HT-29 (cell line): ENCODE results near the gene TMEM267. TPM values are rescaled to one million over a fixed set of nuclear protein-coding genes. Genes with fewer than 3 reads are reported as not detected.
"Not testable (repeated sequence)": the region's sequence is repeated elsewhere in the genome, so short reads cannot be mapped to it uniquely, and the experiment has no call there.

Experiments used
- DNase-seq: peaks from one replicate; pipeline ENCODE4 v3.0.0-alpha.2; 2015; ENCODE audit warnings: low spot score
- total RNA-seq: library from RNA; depleted of rRNA; stranded (reverse); fragments of >200 nt; shearing (Covaris generic); gene quantifications from 2 replicates; pipeline ENCODE4 v1.2.3, GENCODE V29; 2014; rRNA removed

Gene TMEM267, protein sequence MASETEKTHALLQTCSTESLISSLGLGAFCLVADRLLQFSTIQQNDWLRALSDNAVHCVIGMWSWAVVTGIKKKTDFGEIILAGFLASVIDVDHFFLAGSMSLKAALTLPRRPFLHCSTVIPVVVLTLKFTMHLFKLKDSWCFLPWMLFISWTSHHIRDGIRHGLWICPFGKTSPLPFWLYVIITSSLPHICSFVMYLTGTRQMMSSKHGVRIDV
- 9.0 and 14.9 TPM in 2 replicates for total RNA-seq

DNA sequence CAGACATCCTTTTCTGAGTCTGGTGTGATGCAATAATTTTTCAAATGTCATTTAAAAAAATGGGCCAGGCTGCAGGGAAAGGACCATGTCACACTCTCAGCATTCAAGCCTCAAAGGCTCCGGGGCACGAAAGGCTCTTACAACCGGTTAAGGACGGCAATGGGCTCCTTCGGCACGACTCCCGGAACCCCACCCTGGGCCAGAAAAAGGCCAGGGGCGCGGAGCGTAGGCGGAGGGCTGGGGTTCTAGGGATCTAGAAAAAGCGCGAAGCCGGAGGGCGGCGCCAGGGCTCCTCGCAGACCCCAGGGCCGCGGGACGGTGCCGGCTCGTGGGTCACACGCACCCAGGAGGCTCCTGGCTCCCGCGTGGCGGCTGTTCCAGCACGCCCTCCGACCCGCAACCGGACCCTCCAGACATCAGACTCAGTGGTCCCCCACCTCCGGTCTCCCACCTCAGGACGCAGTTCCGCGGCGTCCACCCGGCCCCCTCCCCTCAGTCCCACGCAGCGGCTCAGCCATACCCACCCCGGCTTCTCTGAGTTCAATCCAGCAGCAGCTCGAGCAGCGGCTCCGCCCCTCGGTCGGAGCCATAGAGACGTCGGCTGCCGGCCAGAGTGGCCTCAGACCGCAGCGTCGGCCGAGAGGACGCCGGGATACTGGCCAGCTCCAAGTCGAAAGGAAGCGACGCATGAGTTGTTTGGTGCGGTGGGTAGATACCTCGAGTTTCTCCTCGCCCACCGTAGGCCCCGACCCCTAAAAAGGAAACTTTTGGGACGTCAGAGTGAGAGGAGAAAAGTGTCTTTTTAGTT lies at the start of gene TMEM267:
Gene TMEM267, minus strand, starts transcription at position 568 of the 808 bp plus-strand sequence. CDS start 29,896 bp downstream, outside the sequence.
- DNase-seq: peak; percentile 98

DNA sequence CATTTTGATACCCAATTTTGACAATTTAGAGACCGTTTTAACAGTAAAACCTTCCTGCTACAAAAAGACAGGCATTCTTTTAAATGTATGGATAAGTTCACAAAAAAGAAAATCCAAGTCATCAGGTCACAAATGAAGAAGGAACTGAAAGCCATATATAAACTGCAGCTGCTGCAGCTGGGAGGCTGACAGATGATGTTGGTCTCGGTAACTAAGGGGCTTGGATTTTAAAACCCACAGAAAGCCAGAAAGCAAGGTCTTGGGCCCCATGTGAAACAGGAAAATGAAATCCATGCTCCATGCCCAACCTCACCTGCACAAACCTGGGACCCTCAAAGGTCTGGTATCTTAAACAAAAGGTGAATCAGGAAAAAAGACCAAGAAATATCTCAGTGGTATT lies 47.0 kb upstream of the TMEM267 start:
- no peak for DNase-seq

DNA sequence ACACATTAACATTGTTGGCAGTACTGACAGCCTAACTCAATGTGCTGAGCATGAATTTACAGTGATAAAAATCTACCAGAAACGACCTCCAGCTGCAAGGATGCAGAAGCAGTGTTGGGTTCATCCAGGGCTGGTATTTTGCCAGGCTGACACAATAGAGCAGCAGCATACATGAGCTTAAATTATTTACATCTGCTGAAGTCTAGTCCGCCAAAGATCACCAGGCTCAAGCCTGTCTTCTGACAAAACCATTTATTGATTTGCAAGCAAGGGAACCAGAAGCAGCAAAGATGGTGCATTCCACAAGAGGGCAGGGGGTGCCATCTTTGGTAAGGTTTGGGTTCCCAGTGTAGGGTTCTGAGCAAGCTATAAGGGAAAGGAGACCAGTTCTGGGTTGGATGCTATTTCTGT lies 40.0 kb upstream of the TMEM267 start:
- no peak for DNase-seq

DNA sequence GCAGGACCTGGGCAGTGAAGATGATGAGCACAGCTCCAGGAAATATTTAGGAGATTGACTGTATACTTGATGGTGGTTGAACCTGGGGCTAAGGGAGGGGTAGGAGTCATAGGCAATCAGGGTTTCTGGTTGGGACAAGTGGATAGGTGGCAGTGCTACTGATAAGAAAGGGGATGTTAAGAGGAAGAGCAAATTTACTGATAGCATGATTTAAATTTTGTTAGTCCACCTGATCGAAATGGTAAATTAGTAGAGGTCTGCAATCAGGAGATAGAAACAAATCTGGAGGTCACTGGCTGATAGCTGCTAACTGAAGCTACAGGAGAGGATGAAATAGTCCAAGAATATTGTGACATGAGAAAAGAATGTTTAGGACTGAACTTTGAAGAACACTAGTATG lies 37.0 kb upstream of the TMEM267 start:
- DNase-seq: no peak

DNA sequence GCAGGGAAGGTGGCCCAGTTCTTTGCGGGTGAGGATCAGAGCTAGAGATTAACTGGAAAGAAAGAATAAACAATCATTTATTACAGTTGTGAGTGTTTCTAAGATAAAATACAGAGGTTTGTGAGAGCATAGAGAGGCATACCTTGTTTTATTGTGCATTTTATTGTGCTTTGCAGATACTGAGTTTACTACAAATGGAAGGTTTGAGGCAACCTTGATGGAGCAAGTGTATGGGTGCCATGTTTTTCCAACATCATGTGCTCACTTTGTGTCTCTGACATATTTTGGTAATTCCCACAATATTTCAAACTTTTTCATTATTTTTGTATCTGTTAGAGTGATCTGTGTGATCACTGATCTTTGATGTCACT lies 32.0 kb upstream of the TMEM267 start:
- no peak for DNase-seq

DNA sequence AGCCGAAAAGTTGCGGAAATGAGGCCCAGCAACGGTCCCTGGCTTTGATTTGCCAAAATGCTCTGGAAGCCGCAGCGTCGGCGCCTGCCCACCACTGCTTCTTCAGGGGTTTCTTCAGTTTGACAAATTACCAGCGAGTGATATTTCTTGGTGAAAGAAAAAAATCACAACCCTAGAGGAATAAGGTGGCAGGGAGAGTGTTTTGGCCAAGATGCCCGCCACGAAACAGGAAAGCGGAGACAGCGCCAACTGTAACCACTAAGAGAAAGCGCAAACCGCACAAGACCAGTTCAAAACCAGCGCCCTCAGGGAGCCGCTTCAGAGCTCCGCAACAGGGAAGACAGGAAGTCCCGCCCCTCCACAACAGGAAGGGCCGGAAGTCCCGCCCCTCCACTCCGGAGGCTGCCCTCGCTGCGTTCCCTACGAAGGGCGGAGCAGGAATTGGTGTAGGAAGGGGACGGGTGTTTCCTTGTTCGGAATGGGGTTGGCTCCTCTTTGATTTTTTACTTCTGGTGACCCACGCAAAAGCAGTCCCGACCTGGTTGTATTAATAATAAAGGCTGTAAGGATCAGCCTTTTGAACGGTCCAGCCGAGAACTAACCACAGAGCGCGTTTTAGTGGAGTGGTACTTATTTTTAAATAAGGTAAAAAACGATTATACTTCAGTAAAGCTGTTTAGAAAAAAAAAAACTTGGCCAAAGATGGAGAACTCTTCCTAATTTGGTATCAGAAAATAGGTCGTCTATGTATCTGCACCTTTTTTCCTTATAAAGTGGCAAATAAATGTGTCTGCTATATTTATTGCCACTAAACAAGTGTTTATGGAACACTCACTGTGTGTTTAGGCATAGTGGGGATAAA lies 31.4 kb upstream of the TMEM267 start, which contains the start of gene C5orf34:
Gene C5orf34, minus strand, starts transcription at position 333 of the 862 bp plus-strand sequence. CDS start 5,809 bp downstream, outside the sequence.
- peak; percentile 99 for DNase-seq

DNA sequence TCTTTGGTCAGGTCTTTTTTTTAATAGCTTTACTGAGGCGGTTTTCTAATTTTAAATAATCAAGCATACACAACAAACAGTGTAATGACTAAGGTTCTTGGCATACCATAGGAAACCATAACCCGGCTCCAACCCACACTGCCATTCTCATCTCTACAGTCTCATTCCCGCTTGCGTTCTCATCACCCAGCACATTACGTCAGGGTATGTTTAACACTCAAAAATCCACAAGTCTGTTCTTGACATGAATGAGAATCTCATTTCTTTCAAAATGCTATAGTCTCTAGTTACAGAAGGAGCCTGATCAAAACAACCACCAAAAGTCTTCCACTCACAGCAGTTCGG lies 30.8 kb upstream of the TMEM267 start:
- DNase-seq: no peak

DNA sequence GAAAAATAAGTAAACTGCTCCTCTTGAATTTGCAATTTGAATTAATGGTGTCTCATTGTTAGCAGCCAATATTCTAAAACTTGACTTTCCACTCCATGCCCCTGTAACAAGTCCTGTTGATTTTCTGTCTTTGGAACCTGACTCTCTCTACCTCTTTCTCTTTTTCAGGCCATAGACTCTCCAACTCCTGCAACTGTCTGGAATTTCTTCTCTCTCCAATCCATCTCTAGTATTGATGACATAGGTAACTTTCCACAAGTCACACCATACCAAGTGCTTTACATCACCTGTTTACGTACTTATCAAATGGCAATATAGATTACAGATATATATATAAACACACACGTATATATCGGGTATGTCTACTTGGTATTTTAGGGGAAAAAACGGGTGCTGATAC lies 30.4 kb upstream of the TMEM267 start:
- no peak for DNase-seq

DNA sequence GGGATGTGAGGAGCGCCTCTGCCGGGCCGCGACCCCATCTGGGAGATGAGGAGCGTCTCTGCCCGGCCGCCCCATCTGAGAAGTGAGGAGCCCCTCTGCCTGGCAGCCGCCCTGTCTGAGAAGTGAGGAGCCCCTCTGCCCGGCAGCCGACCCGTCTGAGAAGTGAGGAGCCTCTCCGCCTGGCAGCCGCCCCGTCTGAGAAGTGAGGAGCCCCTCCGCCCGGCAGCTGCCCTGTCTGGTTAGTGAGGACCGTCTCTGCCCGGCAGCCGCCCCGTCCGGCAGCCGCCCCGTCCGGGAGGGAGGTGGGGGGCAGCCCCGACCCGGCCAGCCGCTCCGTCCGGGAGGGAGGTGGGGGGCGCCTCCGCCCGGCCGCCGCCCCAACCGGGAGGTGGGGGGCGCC lies 27.4 kb upstream of the TMEM267 start:
- DNase-seq: not testable (repeated sequence)

DNA sequence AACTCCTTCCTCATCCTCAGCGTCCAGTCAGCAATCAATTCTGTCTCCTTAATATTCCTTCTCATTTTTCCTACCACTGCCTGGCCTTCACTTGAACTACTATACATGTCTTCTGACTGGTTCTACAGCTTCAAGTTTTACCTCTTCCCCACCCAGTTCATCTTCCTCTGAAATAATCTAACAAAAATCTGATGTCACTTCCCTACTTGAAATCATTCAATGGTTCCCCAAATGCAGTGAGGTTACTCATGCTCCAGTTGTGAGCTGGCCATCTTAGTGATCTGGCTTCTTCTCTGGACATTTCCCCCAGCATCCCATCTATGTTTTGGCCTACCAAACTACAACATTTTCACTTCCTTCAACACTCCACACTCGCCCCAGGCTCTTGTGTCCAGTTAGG lies 14.9 kb upstream of the TMEM267 start:
- no peak for DNase-seq

DNA sequence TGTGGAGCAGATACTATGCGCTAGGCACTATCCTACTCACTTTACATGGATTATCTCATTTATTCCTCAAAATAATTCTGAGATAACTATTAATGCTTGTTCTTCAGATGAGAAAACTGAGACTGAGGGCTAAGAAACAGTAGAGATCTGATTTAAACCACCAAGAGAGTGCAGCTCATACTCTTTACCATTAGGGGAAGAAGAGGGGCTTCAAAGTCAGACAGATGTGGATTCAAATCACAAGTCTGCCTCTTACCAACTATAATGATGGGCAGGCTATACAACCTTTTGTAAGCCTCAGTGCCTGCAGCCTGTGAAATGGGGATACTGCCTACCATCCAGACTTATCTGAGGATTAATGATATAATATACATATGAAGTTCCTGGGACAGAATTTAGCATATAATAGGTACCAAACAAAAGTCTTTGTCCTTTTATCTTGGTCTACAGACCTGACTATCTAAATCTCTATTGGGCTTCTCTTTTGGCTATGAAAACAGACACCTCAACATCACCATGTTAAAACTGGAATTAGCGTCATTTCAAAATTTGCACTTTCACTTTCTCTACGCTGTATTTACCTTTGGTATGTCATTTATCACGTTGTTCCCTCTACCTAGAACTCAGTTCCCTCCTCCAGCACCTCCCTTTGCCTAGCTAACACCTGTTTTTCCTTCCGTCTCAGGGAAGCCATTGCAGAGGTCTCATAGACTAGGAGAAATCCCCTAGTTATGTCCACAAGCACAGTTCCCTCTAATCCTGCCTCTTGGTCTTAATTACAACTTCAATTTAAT lies 13.8 kb upstream of the TMEM267 start:
- DNase-seq: peak; percentile 29

DNA sequence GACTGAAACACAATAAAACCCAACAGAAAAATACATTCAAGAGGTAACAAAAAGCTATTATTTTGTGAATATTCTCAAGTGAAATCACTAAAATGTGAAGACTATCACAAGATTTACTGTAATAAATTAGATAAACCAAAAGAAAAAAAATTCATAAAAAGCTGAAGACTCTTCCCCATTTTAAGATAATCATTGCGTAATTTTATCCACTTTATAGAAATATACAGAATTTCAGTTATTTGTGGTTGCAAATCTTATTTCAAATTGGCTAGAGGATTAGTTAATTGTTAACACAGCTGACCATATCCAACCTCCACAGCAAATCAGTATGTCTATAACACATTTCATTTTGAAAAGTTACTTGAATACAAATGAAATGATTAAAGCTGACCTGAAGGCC lies 7.7 kb upstream of the TMEM267 start:
- no peak for DNase-seq

DNA sequence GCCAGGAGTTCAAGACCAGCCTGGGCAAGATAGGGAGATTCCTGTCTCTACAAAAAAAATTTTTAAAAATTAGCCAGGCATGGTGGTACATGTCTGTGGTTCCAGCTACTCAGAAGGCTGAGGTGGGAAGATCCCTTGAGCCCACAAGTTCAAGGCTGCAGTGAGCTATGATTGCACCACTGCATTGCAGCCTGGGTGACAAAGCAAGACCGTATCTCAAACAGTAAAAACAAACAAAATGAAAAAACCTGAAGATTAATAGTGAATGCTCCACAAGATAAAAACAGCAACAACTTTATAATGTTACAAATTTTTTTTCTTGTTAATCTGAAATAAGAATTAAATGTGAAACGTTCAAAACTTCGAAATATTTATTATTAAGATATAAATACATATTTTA lies 2.7 kb upstream of the TMEM267 start:
- DNase-seq: no peak

DNA sequence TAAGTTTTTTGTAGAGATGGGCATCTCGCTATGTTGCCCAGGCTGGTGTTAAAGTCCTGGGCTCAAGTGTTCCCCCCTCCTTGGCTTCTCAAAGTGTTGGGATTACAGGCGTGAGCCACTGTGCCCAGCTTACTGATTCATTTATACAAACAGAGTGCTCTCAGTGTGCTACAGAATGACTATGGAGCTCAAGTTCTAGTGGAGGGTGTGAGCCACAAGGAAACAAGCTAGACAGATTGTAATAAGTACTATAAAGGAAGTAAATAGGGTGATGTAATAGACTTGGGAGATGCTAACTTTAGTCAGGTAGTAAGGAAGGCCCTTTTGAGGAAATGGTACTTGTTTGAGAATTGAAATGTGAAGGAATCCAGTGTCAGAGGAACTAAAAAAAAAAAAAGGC lies 1.7 kb upstream of the TMEM267 start:
- no peak for DNase-seq

DNA sequence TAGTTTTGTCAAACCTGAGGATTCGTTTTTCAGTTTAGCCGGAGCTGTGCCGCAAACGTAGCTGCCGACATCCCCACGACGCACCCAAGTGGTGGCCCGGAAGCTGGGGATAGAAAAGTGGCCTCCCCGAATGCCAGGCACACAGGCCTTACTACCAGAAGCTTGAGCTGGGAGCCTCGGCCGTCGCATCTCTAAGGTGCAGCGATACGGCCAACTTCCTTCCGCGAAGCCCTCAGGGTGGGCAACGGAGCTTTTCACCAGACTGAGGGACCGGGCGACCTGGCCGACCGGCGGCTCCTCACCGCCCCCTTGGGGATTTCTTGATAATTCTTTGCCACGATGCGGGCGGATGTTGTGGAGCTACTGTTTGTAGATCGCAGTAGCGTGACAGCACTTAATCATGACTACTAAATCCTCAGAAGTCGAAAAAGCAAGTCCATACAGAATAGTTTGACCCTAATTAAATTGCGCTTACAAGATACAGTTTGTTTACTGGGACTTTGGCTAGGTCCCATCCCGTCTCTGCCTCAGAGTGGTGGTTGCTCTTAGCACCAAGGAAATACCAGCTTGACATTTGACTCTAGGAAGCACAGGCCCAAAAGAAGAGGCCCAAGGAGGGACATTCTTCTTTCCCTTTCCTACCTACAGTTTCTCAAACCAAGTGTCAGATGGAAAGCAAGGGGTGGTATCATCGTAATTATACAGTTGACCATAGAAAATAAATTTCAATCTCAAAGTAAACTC lies 613 bp upstream of the TMEM267 start:
- DNase-seq: peak; percentile 96

DNA sequence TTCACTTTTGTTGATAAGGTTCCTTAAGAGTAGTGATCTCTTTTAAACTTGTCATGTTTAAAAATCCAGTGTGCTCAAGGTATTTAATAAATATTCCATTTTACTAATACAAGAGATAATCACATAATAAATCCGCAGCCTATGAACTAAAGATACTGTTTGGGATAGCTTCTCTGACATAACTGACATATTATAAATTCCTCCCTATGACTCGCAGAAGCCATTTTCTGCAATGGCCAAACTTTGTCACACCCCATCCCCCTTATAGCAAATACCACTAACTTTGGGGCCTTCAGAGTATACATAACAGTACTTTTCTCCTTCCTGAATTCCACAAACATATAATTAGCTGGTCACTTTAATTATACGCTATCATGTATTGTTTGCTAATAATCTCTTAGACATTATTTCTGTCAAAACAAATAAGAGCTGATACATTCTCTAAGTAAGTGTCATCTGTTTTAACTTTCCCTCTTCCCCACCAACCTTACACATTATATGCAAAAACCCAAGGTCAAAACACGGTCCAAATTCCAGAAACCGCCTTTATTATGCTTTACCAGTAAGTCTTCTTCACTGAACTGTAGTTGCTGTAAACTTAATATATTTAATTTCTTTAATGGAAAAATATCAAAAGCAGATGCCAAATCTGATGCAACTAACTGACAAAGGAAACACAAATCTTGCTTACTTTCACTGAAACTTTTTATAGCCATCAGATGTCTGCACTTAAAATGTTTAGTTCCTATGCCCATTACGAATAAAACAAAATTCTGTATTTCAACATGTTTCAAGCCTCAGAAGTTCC lies 971 bp downstream of the TMEM267 start:
- peak; percentile 13 for DNase-seq

DNA sequence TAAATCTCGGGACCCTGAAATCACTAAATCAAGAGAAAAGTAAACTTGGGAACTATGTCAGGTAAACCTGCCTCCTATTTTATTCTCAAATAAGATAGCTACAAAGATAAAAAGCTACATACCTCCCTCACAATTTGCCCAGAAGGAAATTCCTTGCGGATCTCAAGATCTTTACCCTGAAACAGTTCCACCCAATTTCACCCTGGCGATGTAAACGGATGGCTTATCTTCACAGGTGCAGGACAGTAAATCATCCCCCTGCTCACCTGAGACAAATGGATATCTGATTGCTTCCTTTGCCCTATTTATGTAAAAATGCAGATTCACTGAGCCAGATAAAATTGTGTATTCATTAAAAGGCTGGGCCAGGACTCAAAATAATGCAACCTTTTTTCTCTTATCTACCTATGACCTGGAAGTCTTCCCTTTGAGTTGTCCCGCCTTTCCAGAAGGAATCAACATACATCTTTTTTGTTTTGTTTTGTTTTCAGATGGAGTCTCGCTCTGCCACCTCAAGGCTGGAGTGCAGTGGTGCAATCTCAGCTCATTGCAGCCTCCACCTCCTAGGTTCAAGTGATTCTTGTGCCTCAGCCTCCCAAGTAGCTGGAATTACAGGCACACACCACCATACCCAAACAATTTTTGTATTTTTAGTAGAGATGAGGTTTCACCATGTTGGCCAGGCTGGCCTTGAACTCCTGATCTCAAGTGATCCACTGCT lies 13.8 kb downstream of the TMEM267 start:
- peak; percentile 41 for DNase-seq

DNA sequence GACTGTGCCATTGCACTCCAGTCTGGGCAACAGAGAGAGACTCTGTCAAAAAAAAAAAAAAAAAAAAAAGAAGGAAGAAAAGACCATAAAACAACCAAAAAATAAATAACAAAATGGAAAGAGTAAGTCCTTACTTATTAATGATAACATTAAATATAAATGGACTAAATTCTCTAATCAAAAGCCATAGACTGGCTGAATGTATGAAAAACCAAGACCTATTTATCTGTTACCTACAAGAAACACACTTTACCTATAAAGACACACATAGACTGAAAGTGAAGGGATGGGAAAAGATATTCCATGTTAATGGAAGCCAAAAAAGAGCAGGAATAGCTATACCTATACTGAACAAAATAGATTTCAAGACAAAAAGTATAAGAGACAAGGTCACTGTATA lies 16.6 kb downstream of the TMEM267 start:
- DNase-seq: no peak

DNA sequence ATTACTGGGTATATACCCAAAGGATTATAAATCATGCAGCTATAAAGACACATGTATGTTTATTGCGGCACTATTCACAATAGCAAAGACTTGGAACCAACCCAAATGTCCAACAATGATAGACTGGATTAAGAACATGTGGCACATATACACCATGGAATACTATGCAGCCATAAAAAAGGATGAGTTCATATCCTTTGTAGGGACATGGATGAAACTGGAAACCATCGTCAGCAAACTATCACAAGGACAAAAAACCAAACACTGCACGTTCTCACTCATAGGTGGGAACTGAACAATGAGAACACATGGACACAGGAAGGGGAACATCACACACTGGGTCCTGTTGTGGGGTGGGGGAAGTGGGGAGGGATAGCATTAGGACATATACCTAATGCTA lies 18.2 kb downstream of the TMEM267 start:
- DNase-seq: not testable (repeated sequence)
